Testis (tissue), 2 donors: ENCODE results near the gene STARD5.

Experiments used
- CTCF ChIP-seq, 3 experiments: fragments of 450-650 bp in 2 of 3; fragments of 200-600 bp in 1 of 3; sonication (generic) in 1 of 3; IDR thresholded peaks; one replicate each; pipeline ENCODE4 v1.5.1; 2016 to 2019; ENCODE audit warnings: antibody characterized with exemption in 3 of 3, mild to moderate bottlenecking in 2 of 3, moderate library complexity in 1 of 3
- POLR2A ChIP-seq: fragments of 450-650 bp; IDR thresholded peaks from one replicate; pipeline ENCODE4 v1.6.1; 2017; ENCODE audit warnings: antibody characterized with exemption, mild to moderate bottlenecking, moderate library complexity

- TF ChIP-seq CTCF (IDR thresholded peaks at IDR 0.05), result no peak
- TF ChIP-seq POLR2A, result no peak
Measured at GRCh38 chr15:81268340-81268739, 55.6 kb downstream of the STARD5 start.
